Breast epithelium (tissue), 4 donors: ENCODE results near the gene BST1. TPM values are rescaled to one million over a fixed set of nuclear protein-coding genes. Genes with fewer than 3 reads are reported as not detected.
"Not testable (repeated sequence)": the region's sequence is repeated elsewhere in the genome, so short reads cannot be mapped to it uniquely, and the experiment has no call there.

Experiments
- DNase-seq, 2 donors: peaks; one replicate each; pipeline ENCODE4 v3.0.0-alpha.2; 2019; ENCODE audit warnings: low spot score in 2 of 2
- H3K27ac ChIP-seq, 2 donors: fragments of 200-600 bp; sonication (generic) in 1 of 2; one replicate each; pipeline ENCODE4 v1.5.1; 2016 to 2019; ENCODE audit warnings: mild to moderate bottlenecking in 1 of 2
- H3K27me3 ChIP-seq, 2 donors: fragments of 200-600 bp; sonication (generic) in 1 of 2; one replicate each; pipeline versions ENCODE4 v1.5.1 to v1.6.0; 2017 to 2019; ENCODE audit warnings: control low read depth in 1 of 2, mild to moderate bottlenecking in 1 of 2
- H3K36me3 ChIP-seq: fragments of 200-600 bp; one replicate; pipeline ENCODE4 v1.5.1; 2019
- H3K4me1 ChIP-seq, 2 donors: fragments of 200-600 bp; sonication (generic); one replicate each; pipeline ENCODE4 v1.5.1; 2016 to 2019; ENCODE audit warnings: control low read depth in 1 of 2
- H3K4me3 ChIP-seq, 3 donors: fragments of 200-600 bp; sonication (generic); 1 replicate in 2 of 3; 2 replicates in 1 of 3; pipeline ENCODE4 v1.5.1; 2016 to 2019; ENCODE audit warnings: mild to moderate bottlenecking in 3 of 3, moderate library complexity in 2 of 3
- H3K9me3 ChIP-seq, 2 donors: fragments of 200-600 bp; sonication (generic) in 1 of 2; one replicate each; pipeline ENCODE4 v1.5.1; 2016 to 2019; ENCODE audit warnings: control low read depth in 1 of 2
- CTCF ChIP-seq, 3 donors: fragments of 450-650 bp; IDR thresholded peaks; one replicate each; pipeline ENCODE4 v1.5.1; 2016 to 2017; ENCODE audit warnings: antibody characterized with exemption in 3 of 3, mild to moderate bottlenecking in 3 of 3, moderate library complexity in 3 of 3
- POLR2A ChIP-seq: fragments of 450-650 bp; IDR thresholded peaks from one replicate; pipeline ENCODE4 v1.6.1; 2016; ENCODE audit warnings: antibody characterized with exemption, mild to moderate bottlenecking, moderate library complexity
- POLR2AphosphoS5 ChIP-seq, 3 donors: sonication (generic); formaldehyde crosslinking; IDR thresholded peaks; one replicate each; pipeline ENCODE4 v1.6.1; 2017; ENCODE audit warnings: antibody characterized with exemption in 3 of 3
- intact Hi-C: fragments of 100-400 bp; cut with DNase I; formaldehyde crosslinking; loops from one replicate; pipeline ENCODE4 v1.15.1; 2023; ENCODE audit warnings: low total_unique reads
- total RNA-seq, 3 donors: library from RNA; depleted of rRNA; stranded (reverse); fragments of >200 nt; gene quantifications; one replicate each; pipeline ENCODE4 v1.1.0, GENCODE V29; 2016

The BST1 gene
- total RNA-seq, 3 donors from 2014 or later, result 6.4 to 16.6 (median 7.5) TPM

GRCh38 chr4:15756361-15756861 is 53.5 kb downstream of the BST1 start:
- intact Hi-C loops, result no loop called here
- no peaks in the 10 kb centered on the region for H3K27me3 ChIP-seq
- DNase-seq, result no peak
- TF ChIP-seq CTCF (IDR thresholded peaks at IDR 0.05) (no peak), POLR2AphosphoS5 (IDR thresholded peaks at IDR 0.05) (no peak), POLR2A (no peak)
- H3K9me3 ChIP-seq, result peaks cover 0 to 7% of the 10 kb centered on the region in 2 donors
- H3K4me3 ChIP-seq, result no peak overlapping the region
- no peaks in the 10 kb centered on the region for H3K4me1 ChIP-seq
- no peak overlapping the region for H3K27ac ChIP-seq
- no peaks in the 10 kb centered on the region for H3K36me3 ChIP-seq

- H3K9me3 ChIP-seq, result peaks cover 0 to 7% of the 10 kb centered on the region in 2 donors
- H3K4me3 ChIP-seq, result no peak overlapping the region
- H3K36me3 ChIP-seq, result no peaks in the 10 kb centered on the region
- no peak for TF ChIP-seq CTCF (IDR thresholded peaks at IDR 0.05)
- no peak for TF ChIP-seq POLR2AphosphoS5 (IDR thresholded peaks at IDR 0.05)
- no peak for TF ChIP-seq POLR2A
- no peak for DNase-seq
- H3K27me3 ChIP-seq, result no peaks in the 10 kb centered on the region
- H3K27ac ChIP-seq, result no peak overlapping the region
- intact Hi-C loops, result no loop called here
- no peaks in the 10 kb centered on the region for H3K4me1 ChIP-seq
Observed at GRCh38 chr4:15757054-15757453, 54.2 kb downstream of the BST1 start.

- H3K36me3 ChIP-seq, result no peaks in the 10 kb centered on the region
- H3K9me3 ChIP-seq, result peaks cover 0 to 7% of the 10 kb centered on the region in 2 donors
- H3K27me3 ChIP-seq, result no peaks in the 10 kb centered on the region
- intact Hi-C loops, result no loop called here
- no peak overlapping the region for H3K27ac ChIP-seq
- H3K4me3 ChIP-seq, result no peak overlapping the region
- no peak for DNase-seq
- TF ChIP-seq POLR2A (no peak), POLR2AphosphoS5 (IDR thresholded peaks at IDR 0.05) (no peak), CTCF (IDR thresholded peaks at IDR 0.05) (no peak)
- no peaks in the 10 kb centered on the region for H3K4me1 ChIP-seq
Observed at GRCh38 chr4:15758294-15758693, 55.4 kb downstream of the BST1 start.

GRCh38 chr4:15762460-15762859 is 59.6 kb downstream of the BST1 start:
- H3K36me3 ChIP-seq, intact Hi-C loops, H3K27ac ChIP-seq, H3K4me3 ChIP-seq, H3K27me3 ChIP-seq, H3K9me3 ChIP-seq, H3K4me1 ChIP-seq, DNase-seq: not testable (repeated sequence)

GRCh38 chr4:15765391-15765790 is 62.5 kb downstream of the BST1 start:
- no peak overlapping the region for H3K4me3 ChIP-seq
- no peak for DNase-seq
- no peaks in the 10 kb centered on the region for H3K27me3 ChIP-seq
- no peaks in the 10 kb centered on the region for H3K9me3 ChIP-seq
- no peaks in the 10 kb centered on the region for H3K4me1 ChIP-seq
- intact Hi-C loops, result no loop called here
- TF ChIP-seq POLR2A (no peak), POLR2AphosphoS5 (IDR thresholded peaks at IDR 0.05) (no peak), CTCF (IDR thresholded peaks at IDR 0.05) (no peak)
- H3K36me3 ChIP-seq, result no peaks in the 10 kb centered on the region
- H3K27ac ChIP-seq, result no peak overlapping the region
